ENCODE measurements around the gene APOBEC4.
"Not testable (repeated sequence)": the region's sequence is repeated elsewhere in the genome, so short reads cannot be mapped to it uniquely, and the experiment has no call there.

Gene APOBEC4

GRCh38 chr1:183634429-183635065 lies 18.6 kb downstream of the APOBEC4 start:
- DNase-seq (ENCODE audit: low read depth), result no peak

GRCh38 chr1:183633676-183634343 lies 19.3 kb downstream of the APOBEC4 start:
- DNase-seq (ENCODE audit: low read depth), result no peak

- no peak for DNase-seq (ENCODE audit: low read depth)
Measured at GRCh38 chr1:183632964-183633363, 20.2 kb downstream of the APOBEC4 start.

GRCh38 chr1:183632114-183632513 lies 21.0 kb downstream of the APOBEC4 start:
- DNase-seq (ENCODE audit: low read depth), result no peak

DNA sequence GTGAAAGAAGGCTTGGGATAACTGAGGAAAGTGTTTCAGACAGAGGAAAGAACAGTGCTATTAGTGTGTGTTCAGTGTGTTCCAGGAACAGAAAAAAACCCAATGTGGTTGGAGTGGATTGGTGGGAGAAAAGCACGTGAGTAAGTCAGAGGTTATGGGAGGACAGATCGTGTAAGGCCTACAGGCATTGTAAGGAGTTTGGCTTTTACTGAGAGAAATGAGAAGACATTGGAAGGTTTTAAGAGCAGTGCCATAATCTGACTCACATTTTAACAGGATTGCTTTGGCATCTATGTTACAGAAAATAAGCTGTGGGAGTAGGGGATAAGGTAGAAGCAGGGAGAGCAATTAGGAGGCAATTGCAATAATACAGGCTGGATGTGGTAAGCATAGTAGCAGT lies 22.4 kb downstream of the APOBEC4 start:
- no peak for DNase-seq (ENCODE audit: low read depth)

DNA sequence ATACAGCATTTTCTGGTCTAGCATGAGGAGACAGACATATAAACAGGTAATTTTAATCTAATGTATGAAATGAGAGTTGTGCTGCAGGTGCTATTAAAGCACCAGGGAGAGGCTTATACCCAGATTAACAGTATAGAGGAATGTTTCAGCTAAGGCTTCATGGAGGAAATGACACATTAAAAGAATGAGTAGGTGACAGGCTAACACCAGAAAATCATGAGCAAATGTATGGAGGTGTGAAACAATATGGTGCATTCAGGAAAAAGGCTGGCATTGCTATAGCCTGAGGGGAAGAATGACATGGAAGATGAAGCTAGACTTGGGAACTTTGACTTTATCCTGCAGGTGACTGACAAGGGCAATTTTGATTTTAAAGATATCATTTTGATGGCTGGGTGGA lies 24.6 kb downstream of the APOBEC4 start:
- no peak for DNase-seq (ENCODE audit: low read depth)

GRCh38 chr1:183626236-183626635 lies 26.9 kb downstream of the APOBEC4 start:
- DNase-seq (ENCODE audit: low read depth), result not testable (repeated sequence)

GRCh38 chr1:183622884-183623785 lies 30.0 kb downstream of the APOBEC4 start:
- peak; percentile 14 for DNase-seq (ENCODE audit: low read depth)

- DNase-seq (ENCODE audit: low read depth), result no peak
Measured at GRCh38 chr1:183622013-183622412, 31.1 kb downstream of the APOBEC4 start.

DNA sequence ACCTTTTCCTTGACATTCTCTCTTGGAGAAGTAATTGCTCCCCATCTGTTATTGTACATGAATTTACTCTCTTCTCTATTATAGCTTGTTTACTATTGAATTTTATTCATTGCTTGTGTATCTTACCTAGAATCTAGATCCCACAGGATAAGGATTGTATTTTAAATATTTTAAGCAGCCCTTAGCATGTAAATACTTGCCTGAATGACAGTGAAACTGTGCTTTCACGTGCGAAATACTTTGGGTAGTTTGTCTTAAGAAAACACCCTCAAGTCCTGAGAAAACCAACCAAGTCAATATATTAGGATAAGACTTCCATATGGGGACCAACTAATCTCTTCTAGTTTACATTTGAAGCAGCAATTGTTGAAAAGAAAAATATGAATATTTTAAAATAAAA lies 32.8 kb downstream of the APOBEC4 start:
- DNase-seq (ENCODE audit: low read depth), result no peak

- DNase-seq (ENCODE audit: low read depth), result no peak
Measured at GRCh38 chr1:183619781-183620180, 33.3 kb downstream of the APOBEC4 start.

GRCh38 chr1:183618202-183618601 lies 34.9 kb downstream of the APOBEC4 start:
- DNase-seq (ENCODE audit: low read depth), result not testable (repeated sequence)

- DNase-seq (ENCODE audit: low read depth), result not testable (repeated sequence)
Measured at GRCh38 chr1:183612975-183613374, 40.1 kb downstream of the APOBEC4 start.

DNA sequence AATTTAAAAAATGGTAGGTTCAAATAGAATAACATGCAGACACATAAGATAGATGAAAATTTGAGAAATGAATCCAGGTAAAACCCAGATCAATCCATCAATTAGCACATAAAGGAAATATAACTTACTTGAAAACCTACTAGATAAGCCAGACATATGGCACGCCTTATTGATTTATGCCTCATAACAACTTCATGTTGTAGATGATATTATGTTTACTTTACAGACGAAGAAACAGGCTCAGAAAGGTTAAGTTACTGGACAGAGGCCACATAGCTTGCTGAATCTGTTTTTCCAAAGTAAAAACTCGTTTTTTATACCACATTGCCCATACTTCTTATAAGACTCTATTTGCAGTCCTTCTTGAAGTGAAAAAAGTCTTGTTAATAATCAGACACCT lies 40.7 kb downstream of the APOBEC4 start:
- DNase-seq (ENCODE audit: low read depth), result no peak

DNA sequence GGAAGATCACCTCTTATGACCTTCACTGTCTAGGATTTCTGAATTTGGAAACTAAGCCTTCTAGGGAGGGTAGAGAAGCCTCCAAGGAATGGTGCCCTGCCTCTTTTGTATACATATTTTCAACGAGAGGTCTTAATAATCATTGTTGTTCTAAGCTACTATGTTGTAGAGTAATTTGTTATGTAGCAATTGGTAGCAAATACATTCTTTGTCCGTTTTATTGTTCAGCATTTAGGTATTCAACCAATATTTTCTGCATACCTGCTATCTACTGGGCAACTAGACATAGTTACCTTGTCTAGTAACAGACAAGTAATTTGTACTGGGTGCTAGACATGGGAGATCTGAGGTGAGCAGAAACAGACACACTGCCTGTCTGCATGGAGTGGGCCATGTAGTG lies 42.1 kb downstream of the APOBEC4 start:
- DNase-seq (ENCODE audit: low read depth), result no peak

DNA sequence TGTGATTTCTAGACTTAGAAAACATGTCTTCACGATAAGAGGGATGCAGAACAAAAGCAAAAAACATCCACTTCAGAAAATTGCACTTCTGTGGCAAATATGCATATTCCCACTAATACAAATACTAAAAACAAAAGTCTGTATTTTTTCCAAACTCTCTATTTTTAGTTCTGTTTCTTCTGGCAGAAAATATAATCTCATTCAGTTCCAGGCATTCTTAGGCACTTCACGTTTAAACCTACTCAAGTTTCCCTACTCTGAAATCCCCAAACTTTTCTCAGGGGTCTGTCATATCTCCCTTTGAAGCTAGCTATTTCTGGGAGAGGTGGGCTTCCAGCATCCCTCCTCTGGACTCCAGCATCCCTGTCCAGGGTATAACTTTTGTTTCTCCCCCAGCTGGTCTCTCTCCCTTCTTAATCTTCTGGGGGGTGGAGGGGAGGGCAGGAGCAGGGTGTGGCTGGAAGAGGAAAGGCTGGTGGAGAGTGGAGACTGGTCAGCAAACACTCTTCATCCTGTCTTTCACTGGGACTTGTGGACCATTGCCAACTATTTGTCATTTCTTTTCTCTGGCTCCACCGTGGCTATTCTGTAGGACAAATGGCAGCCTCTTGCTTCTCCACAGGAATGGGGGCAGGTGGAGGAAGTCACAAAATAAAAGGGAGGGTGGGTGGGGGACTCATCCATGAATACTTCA lies 43.2 kb downstream of the APOBEC4 start:
- no peak for DNase-seq (ENCODE audit: low read depth)

GRCh38 chr1:183609313-183609712 lies 43.8 kb downstream of the APOBEC4 start:
- DNase-seq (ENCODE audit: low read depth), result no peak

GRCh38 chr1:183607322-183607980 lies 45.7 kb downstream of the APOBEC4 start:
- no peak for DNase-seq (ENCODE audit: low read depth)

- DNase-seq (ENCODE audit: low read depth), result no peak
Measured at GRCh38 chr1:183605904-183606303, 47.2 kb downstream of the APOBEC4 start.

- DNase-seq (ENCODE audit: low read depth), result no peak
Measured at GRCh38 chr1:183604815-183605214, 48.3 kb downstream of the APOBEC4 start.

GRCh38 chr1:183604038-183604808 lies 48.9 kb downstream of the APOBEC4 start:
- no peak for DNase-seq (ENCODE audit: low read depth)

All from activated T-cell treated with anti-CD3 and anti-CD28 coated beads for 48 hours (primary cell).